ENCODE data around the gene DHX32. TPM values are rescaled to one million over a fixed set of nuclear protein-coding genes. Genes with fewer than 3 reads are reported as not detected.

The DHX32 gene
- polyA plus RNA-seq, 1 of the 3 experiments (the other 2 are of a cell fraction) = 16.8 TPM

- Histone ChIP-seq H3K4me1 (ENCODE audit: control insufficient read depth in 1 of 2, insufficient read depth in 2 of 2, low read depth in 1 of 2, low read length in 1 of 2) (peaks cover 0 to 2% of the 10 kb centered on the region in 2 experiments; a peak in 1 of 4 replicates), H4K20me1 (ENCODE audit: insufficient read depth) (no peaks in the 10 kb centered on the region), H3K27me3 (ENCODE audit: insufficient read depth) (no peaks in the 10 kb centered on the region), H3K9me2 (no peaks in the 10 kb centered on the region), H3K9ac (no peak overlapping the region), H2AFZ (ENCODE audit: low read depth) (no peak overlapping the region), H3K27ac (ENCODE audit: low read depth in 2 of 2, low read length in 1 of 2) (no peak overlapping the region), H3K36me3 (replicated peaks in 1 of 2; ENCODE audit: control insufficient read depth in 1 of 2, insufficient read depth in 2 of 2, low read length in 1 of 2) (peaks cover 34 to 54% of the 10 kb centered on the region in 2 experiments), H3K79me2 (ENCODE audit: insufficient read depth) (no peaks in the 10 kb centered on the region), H3F3A (replicated peaks; ENCODE audit: insufficient read depth) (no peaks in the 10 kb centered on the region), H3K4me3 (ENCODE audit: low read depth in 2 of 2, low read length in 1 of 2) (no peak overlapping the region), H3K4me2 (no peak overlapping the region), H3K9me3 (no peaks in the 10 kb centered on the region)
- ChIA-PET POLR2A (no interaction called here), CTCF (no interaction called here)
- WGBS (ENCODE audit: low lambda C conversion rate) = 92% methylated on average over 3 of the region's 3 CpGs
- TF ChIP-seq CHD2 (IDR thresholded peaks at IDR 0.05; ENCODE audit: low read length, partially characterized antibody) (no peak), FOSL2 (IDR thresholded peaks at IDR 0.05; ENCODE audit: borderline replicate concordance, low read depth) (no peak), ELF1 (IDR thresholded peaks at IDR 0.05) (no peak), TEAD4 (IDR thresholded peaks at IDR 0.05; ENCODE audit: borderline replicate concordance, insufficient read depth) (no peak), TAF1 (IDR thresholded peaks at IDR 0.05; ENCODE audit: borderline replicate concordance, low read depth, low read length) (no peak), IRF3 (IDR thresholded peaks at IDR 0.05; ENCODE audit: low read depth, low read length) (no peak)
- TF ChIP-seq, protein P1, sequence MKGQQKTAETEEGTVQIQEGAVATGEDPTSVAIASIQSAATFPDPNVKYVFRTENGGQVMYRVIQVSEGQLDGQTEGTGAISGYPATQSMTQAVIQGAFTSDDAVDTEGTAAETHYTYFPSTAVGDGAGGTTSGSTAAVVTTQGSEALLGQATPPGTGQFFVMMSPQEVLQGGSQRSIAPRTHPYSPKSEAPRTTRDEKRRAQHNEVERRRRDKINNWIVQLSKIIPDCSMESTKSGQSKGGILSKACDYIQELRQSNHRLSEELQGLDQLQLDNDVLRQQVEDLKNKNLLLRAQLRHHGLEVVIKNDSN (IDR thresholded peaks at IDR 0.05; ENCODE audit: borderline replicate concordance, low read depth) = no peak
- DNase-seq = no peak
Observed at GRCh38 chr10:125846894-125847293, 34.2 kb downstream of the DHX32 start.

DNA sequence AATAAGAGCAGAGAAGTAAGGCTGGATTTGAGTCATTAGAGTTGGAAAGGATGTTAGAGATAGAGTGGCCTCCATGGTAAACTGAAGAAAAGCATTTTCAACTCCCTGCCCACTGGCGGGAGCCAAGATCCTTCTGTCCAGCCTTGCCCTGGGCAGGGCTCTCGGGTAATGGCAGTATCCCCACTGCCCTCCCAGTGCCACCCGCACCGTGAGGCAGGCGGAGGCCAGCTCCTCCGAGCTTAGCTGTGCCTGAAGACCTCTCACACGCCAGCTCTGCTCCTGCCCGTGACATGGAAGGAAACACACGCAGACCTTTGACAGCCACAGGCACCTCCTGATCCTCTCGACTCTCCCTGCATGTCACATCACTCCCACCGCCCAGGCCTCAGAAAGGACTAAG lies 35.5 kb downstream of the DHX32 start:
- H3K9me3 ChIP-seq = no peaks in the 10 kb centered on the region
- no peaks in the 10 kb centered on the region for H3K27me3 ChIP-seq (ENCODE audit: insufficient read depth)
- no peak overlapping the region for H3K4me2 ChIP-seq
- H3K4me1 ChIP-seq (ENCODE audit: control insufficient read depth in 1 of 2, insufficient read depth in 2 of 2, low read depth in 1 of 2, low read length in 1 of 2) = peaks cover 0 to 2% of the 10 kb centered on the region in 2 experiments; a peak in 1 of 4 replicates
- no peak overlapping the region for H3K27ac ChIP-seq (ENCODE audit: low read depth in 2 of 2, low read length in 1 of 2)
- WGBS (ENCODE audit: low lambda C conversion rate) = 99% methylated on average over 11 of the region's 11 CpGs
- peaks cover 36 to 57% of the 10 kb centered on the region in 2 experiments for H3K36me3 ChIP-seq (replicated peaks in 1 of 2; ENCODE audit: control insufficient read depth in 1 of 2, insufficient read depth in 2 of 2, low read length in 1 of 2)
- H3K9me2 ChIP-seq = no peaks in the 10 kb centered on the region
- no peak overlapping the region for H2AFZ ChIP-seq (ENCODE audit: low read depth)
- no peaks in the 10 kb centered on the region for H3K79me2 ChIP-seq (ENCODE audit: insufficient read depth)
- no peaks in the 10 kb centered on the region for H3F3A ChIP-seq (replicated peaks; ENCODE audit: insufficient read depth)
- H3K9ac ChIP-seq = no peak overlapping the region
- TF ChIP-seq RCOR1 (IDR thresholded peaks at IDR 0.05; ENCODE audit: low read length) (no peak), JUND (IDR thresholded peaks at IDR 0.05) (no peak), USF2 (IDR thresholded peaks at IDR 0.05; ENCODE audit: borderline replicate concordance, low read depth, low read length) (no peak), RXRA (IDR thresholded peaks at IDR 0.05; ENCODE audit: borderline replicate concordance, low read depth) (no peak), POLR2AphosphoS5 (IDR thresholded peaks at IDR 0.05; ENCODE audit: low read depth, low read length) (no peak), FOSL2 (IDR thresholded peaks at IDR 0.05; ENCODE audit: borderline replicate concordance, low read depth) (no peak), YY1 (IDR thresholded peaks at IDR 0.05; ENCODE audit: low read depth) (no peak)
- TF ChIP-seq, protein P2, sequence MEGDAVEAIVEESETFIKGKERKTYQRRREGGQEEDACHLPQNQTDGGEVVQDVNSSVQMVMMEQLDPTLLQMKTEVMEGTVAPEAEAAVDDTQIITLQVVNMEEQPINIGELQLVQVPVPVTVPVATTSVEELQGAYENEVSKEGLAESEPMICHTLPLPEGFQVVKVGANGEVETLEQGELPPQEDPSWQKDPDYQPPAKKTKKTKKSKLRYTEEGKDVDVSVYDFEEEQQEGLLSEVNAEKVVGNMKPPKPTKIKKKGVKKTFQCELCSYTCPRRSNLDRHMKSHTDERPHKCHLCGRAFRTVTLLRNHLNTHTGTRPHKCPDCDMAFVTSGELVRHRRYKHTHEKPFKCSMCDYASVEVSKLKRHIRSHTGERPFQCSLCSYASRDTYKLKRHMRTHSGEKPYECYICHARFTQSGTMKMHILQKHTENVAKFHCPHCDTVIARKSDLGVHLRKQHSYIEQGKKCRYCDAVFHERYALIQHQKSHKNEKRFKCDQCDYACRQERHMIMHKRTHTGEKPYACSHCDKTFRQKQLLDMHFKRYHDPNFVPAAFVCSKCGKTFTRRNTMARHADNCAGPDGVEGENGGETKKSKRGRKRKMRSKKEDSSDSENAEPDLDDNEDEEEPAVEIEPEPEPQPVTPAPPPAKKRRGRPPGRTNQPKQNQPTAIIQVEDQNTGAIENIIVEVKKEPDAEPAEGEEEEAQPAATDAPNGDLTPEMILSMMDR (IDR thresholded peaks at IDR 0.05) = no peak
- H3K4me3 ChIP-seq (ENCODE audit: low read depth in 2 of 2, low read length in 1 of 2) = no peak overlapping the region
- DNase-seq = no peak
- ChIA-PET CTCF (interaction anchor here (1.2 kb wide), 1 partner anchor 10 kb away, joined by 3 read pairs; no protein-coding TSS in a partner anchor), POLR2A (no interaction called here)
- H4K20me1 ChIP-seq (ENCODE audit: insufficient read depth) = no peaks in the 10 kb centered on the region
